Measurements from ENCODE around the gene BASP1.

Gene BASP1

DNA sequence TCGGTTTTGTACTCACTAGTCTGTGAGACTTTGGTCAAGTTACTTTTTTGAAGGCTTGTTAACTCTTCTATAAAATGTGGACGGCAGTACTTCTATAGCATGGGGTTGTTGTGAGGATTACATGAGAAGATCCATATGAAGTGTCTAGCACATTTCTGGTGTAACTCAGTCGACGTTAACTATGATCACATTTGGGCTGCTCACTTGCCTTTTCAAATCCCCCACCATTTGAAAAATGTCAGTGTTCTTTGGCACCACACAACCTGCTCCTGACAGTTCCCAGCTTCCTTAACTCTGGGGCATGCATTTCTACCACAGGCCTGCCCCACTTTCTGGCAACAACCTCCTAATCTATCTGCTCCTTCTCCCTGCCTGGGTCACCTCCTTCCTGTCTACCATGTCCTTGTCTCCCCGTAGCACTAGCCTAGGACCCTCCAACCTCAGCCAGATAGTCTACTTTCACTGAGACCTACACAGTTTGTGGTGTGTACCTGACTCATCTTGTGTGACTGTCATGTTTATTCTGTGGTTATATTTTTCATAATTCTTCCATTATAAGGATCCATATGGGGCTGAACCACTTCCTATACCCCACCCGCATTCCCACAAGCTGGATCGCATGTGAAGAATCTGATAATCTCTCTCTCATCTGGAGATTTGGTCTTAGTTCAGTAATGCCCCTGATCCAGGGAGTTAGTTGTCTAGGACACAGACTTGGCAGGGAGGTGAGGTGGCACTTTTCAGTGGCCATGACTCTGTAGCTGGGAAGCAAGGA is 30.2 kb upstream of the BASP1 start:
- no peak overlapping the region for H3K4me2 ChIP-seq (ENCODE audit: low read depth, low read length)
- H3K9me2 ChIP-seq (replicated peaks; ENCODE audit: insufficient read depth, low read length) = no peaks in the 10 kb centered on the region
- H3K9ac ChIP-seq (ENCODE audit: low read length) = no peak overlapping the region
- no peak for DNase-seq
- H3K36me3 ChIP-seq (replicated peaks; ENCODE audit: insufficient read depth, low read length) = no peaks in the 10 kb centered on the region
- H2AFZ ChIP-seq (ENCODE audit: low read length) = no peak overlapping the region
- no peaks in the 10 kb centered on the region for H3K9me3 ChIP-seq (replicated peaks; ENCODE audit: insufficient read depth, low read length)
- H3K4me3 ChIP-seq (ENCODE audit: low read length) = no peak overlapping the region
- no peak overlapping the region for H3K27ac ChIP-seq (ENCODE audit: low read length)
- no peaks in the 10 kb centered on the region for H3K79me2 ChIP-seq (ENCODE audit: low read length)
- H3K4me1 ChIP-seq (ENCODE audit: low read length) = no peaks in the 10 kb centered on the region
- H4K20me1 ChIP-seq (ENCODE audit: insufficient read depth, low read length) = no peaks in the 10 kb centered on the region
- no peaks in the 10 kb centered on the region for H3F3A ChIP-seq (ENCODE audit: insufficient read depth, low read length)
- H3K27me3 ChIP-seq (replicated peaks; ENCODE audit: insufficient read depth, low read length) = no peaks in the 10 kb centered on the region
- TF ChIP-seq EZH2phosphoT487 (IDR thresholded peaks at IDR 0.05; ENCODE audit: low read length) = no peak
- no peak for TF ChIP-seq EZH2 (optimal IDR thresholded peaks at IDR 0.05; ENCODE audit: low read depth, low read length)
- TF ChIP-seq, protein P1, sequence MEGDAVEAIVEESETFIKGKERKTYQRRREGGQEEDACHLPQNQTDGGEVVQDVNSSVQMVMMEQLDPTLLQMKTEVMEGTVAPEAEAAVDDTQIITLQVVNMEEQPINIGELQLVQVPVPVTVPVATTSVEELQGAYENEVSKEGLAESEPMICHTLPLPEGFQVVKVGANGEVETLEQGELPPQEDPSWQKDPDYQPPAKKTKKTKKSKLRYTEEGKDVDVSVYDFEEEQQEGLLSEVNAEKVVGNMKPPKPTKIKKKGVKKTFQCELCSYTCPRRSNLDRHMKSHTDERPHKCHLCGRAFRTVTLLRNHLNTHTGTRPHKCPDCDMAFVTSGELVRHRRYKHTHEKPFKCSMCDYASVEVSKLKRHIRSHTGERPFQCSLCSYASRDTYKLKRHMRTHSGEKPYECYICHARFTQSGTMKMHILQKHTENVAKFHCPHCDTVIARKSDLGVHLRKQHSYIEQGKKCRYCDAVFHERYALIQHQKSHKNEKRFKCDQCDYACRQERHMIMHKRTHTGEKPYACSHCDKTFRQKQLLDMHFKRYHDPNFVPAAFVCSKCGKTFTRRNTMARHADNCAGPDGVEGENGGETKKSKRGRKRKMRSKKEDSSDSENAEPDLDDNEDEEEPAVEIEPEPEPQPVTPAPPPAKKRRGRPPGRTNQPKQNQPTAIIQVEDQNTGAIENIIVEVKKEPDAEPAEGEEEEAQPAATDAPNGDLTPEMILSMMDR (IDR thresholded peaks at IDR 0.05; ENCODE audit: low read length) = no peak

DNA sequence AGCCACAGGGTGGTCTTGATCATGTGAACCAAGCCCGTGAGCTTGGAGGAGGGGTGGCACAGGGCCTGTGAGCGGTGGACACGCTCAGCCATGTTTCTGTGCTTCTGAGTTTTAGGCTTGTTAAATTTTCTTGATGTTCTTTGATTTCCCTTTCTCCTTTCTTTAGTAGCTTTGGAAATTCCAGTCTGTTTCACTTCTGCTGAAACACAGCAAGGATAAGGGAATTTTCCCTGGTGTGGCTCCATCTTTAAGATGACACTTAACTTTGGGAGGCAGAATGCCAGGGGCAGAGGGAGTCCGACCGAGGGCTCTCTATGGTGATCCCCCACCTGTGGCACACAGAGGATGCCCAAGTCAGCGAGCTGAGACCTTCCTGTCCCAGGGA is 29.7 kb upstream of the BASP1 start:
- Histone ChIP-seq H3K9me3 (replicated peaks; ENCODE audit: insufficient read depth, low read length) (no peaks in the 10 kb centered on the region), H3K27ac (ENCODE audit: low read length) (no peak overlapping the region), H3K9ac (ENCODE audit: low read length) (no peak overlapping the region), H3K79me2 (ENCODE audit: low read length) (no peaks in the 10 kb centered on the region), H3K4me1 (ENCODE audit: low read length) (no peaks in the 10 kb centered on the region), H3K4me3 (ENCODE audit: low read length) (no peak overlapping the region), H3K36me3 (replicated peaks; ENCODE audit: insufficient read depth, low read length) (no peaks in the 10 kb centered on the region), H3K4me2 (ENCODE audit: low read depth, low read length) (no peak overlapping the region), H4K20me1 (ENCODE audit: insufficient read depth, low read length) (no peaks in the 10 kb centered on the region), H3K27me3 (replicated peaks; ENCODE audit: insufficient read depth, low read length) (no peaks in the 10 kb centered on the region), H2AFZ (ENCODE audit: low read length) (no peak overlapping the region), H3K9me2 (replicated peaks; ENCODE audit: insufficient read depth, low read length) (no peaks in the 10 kb centered on the region), H3F3A (ENCODE audit: insufficient read depth, low read length) (no peaks in the 10 kb centered on the region)
- DNase-seq = no peak
- no peak for TF ChIP-seq EZH2 (optimal IDR thresholded peaks at IDR 0.05; ENCODE audit: low read depth, low read length)
- TF ChIP-seq, protein P1 (IDR thresholded peaks at IDR 0.05; ENCODE audit: low read length) = no peak
- no peak for TF ChIP-seq EZH2phosphoT487 (IDR thresholded peaks at IDR 0.05; ENCODE audit: low read length)

DNA sequence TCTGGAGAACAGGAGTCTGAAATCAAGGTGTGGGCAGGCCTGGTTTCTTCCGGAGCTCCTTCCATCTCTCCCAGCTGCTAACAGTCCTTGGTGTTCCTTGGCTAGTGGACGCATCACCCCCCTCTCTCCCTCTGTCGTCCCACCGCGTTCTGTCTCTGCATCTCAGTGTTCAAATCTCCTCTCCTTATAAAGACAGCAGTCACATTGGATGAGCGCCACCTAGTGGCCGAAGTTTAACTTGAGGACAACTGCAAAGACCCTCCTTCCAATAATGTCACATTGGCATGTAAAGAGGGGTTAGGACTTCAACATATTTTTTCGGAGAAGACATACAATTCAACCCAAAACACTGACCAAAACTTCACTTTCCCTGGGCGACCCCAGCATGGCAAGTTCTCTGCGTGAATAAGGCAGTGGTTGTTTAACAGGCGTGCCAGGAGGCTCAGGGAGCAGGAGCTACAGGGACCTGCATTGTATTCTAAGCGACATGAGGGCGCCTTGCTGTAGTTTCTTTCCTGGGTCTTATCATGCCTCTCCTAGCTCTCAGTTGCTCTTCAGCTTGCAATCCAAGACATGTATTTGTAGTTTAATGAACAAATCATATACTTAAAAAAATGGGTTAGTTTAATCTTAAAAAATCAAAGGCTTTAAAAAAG is 27.9 kb upstream of the BASP1 start:
- H3K79me2 ChIP-seq (ENCODE audit: low read length) = no peaks in the 10 kb centered on the region
- DNase-seq = peak; percentile 67
- H3K4me2 ChIP-seq (ENCODE audit: low read depth, low read length) = no peak overlapping the region
- H3K9ac ChIP-seq (ENCODE audit: low read length) = no peak overlapping the region
- H3K27ac ChIP-seq (ENCODE audit: low read length) = no peak overlapping the region
- no peaks in the 10 kb centered on the region for H4K20me1 ChIP-seq (ENCODE audit: insufficient read depth, low read length)
- H3K27me3 ChIP-seq (replicated peaks; ENCODE audit: insufficient read depth, low read length) = no peaks in the 10 kb centered on the region
- H3K4me3 ChIP-seq (ENCODE audit: low read length) = no peak overlapping the region
- H2AFZ ChIP-seq (ENCODE audit: low read length) = no peak overlapping the region
- H3F3A ChIP-seq (ENCODE audit: insufficient read depth, low read length) = no peaks in the 10 kb centered on the region
- H3K36me3 ChIP-seq (replicated peaks; ENCODE audit: insufficient read depth, low read length) = no peaks in the 10 kb centered on the region
- no peaks in the 10 kb centered on the region for H3K9me2 ChIP-seq (replicated peaks; ENCODE audit: insufficient read depth, low read length)
- TF ChIP-seq EZH2 (optimal IDR thresholded peaks at IDR 0.05; ENCODE audit: low read depth, low read length) (no peak), EZH2phosphoT487 (IDR thresholded peaks at IDR 0.05; ENCODE audit: low read length) (no peak)
- TF ChIP-seq, protein P1 (IDR thresholded peaks at IDR 0.05; ENCODE audit: low read length) = peak; percentile 89
- H3K9me3 ChIP-seq (replicated peaks; ENCODE audit: insufficient read depth, low read length) = no peaks in the 10 kb centered on the region
- H3K4me1 ChIP-seq (ENCODE audit: low read length) = no peaks in the 10 kb centered on the region
